Measurements from ENCODE around the gene CLDN5.
"Not testable (repeated sequence)": the region's sequence is repeated elsewhere in the genome, so short reads cannot be mapped to it uniquely, and the experiment has no call there.

Gene CLDN5

GRCh38 chr22:19533857-19534256, 9.6 kb upstream of the CLDN5 start:
- no peak overlapping the region for H3K4me3 ChIP-seq (ENCODE audit: low read depth, low read length)
- TF ChIP-seq CTCF (IDR thresholded peaks at IDR 0.05; ENCODE audit: low read depth, low read length) = no peak

- no peak overlapping the region for H3K4me3 ChIP-seq (ENCODE audit: low read depth, low read length)
- TF ChIP-seq CTCF (IDR thresholded peaks at IDR 0.05; ENCODE audit: low read depth, low read length) = no peak
Measured at GRCh38 chr22:19533049-19533626, 8.9 kb upstream of the CLDN5 start.

GRCh38 chr22:19531327-19531726, 7.1 kb upstream of the CLDN5 start:
- H3K4me3 ChIP-seq (ENCODE audit: low read depth, low read length) = not testable (repeated sequence)

GRCh38 chr22:19530751-19531150, 6.5 kb upstream of the CLDN5 start:
- no peak overlapping the region for H3K4me3 ChIP-seq (ENCODE audit: low read depth, low read length)
- no peak for TF ChIP-seq CTCF (IDR thresholded peaks at IDR 0.05; ENCODE audit: low read depth, low read length)

GRCh38 chr22:19529811-19530210, 5.6 kb upstream of the CLDN5 start:
- no peak overlapping the region for H3K4me3 ChIP-seq (ENCODE audit: low read depth, low read length)
- no peak for TF ChIP-seq CTCF (IDR thresholded peaks at IDR 0.05; ENCODE audit: low read depth, low read length)

- no peak for TF ChIP-seq CTCF (IDR thresholded peaks at IDR 0.05; ENCODE audit: low read depth, low read length)
- H3K4me3 ChIP-seq (ENCODE audit: low read depth, low read length) = no peak overlapping the region
Measured at GRCh38 chr22:19527861-19528417, 3.7 kb upstream of the CLDN5 start.

- H3K4me3 ChIP-seq (ENCODE audit: low read depth, low read length) = no peak overlapping the region
- no peak for TF ChIP-seq CTCF (IDR thresholded peaks at IDR 0.05; ENCODE audit: low read depth, low read length)
Measured at GRCh38 chr22:19527321-19527721, 3.1 kb upstream of the CLDN5 start.

- no peak for TF ChIP-seq CTCF (IDR thresholded peaks at IDR 0.05; ENCODE audit: low read depth, low read length)
- H3K4me3 ChIP-seq (ENCODE audit: low read depth, low read length) = no peak overlapping the region
Measured at GRCh38 chr22:19526702-19527111, 2.5 kb upstream of the CLDN5 start.

Measured in WI38 (cell line).